K562 (cell line): ENCODE data around the gene ZNF181. TPM values are rescaled to one million over a fixed set of nuclear protein-coding genes. Genes with fewer than 3 reads are reported as not detected.
A peak's percentile ranks its signal among the peaks of the same experiment; 100 is the strongest.

Experiments
- ATAC-seq: fragments of 200-7000 bp; cut with Tn5 transposase; 3 replicates; pipeline ENCODE4 v1.9.1; 2020; ENCODE audit warnings: moderate library complexity
- Bru-seq: library from RNA; stranded (reverse); fragments of 400-500 nt; gene quantifications from one replicate; lab custom pipeline; 2021; lab: Mats Ljungman, UMichigan
- BruChase-seq, 2 experiments: library from RNA; stranded (reverse); fragments of 400-500 nt; gene quantifications; one replicate each; lab custom pipeline; 2021; lab: Mats Ljungman, UMichigan
- BruUV-seq: library from RNA; stranded (reverse); fragments of 400-500 nt; replicated peaks from 2 replicates; lab custom pipeline; 2021; lab: Mats Ljungman, UMichigan
- CTCF ChIA-PET: fragments of 300-600 bp; formaldehyde crosslinking; extraction: SDS; loops from one replicate; lab custom pipeline; 2021; ENCODE audit warnings: low intra/inter-chr PET ratio; lab: Yijun Ruan, JAX
- POLR2A ChIA-PET: fragments of 300-600, 350-650 bp; sonication (Branson Sonifier 250); formaldehyde crosslinking; extraction: SDS; loops from one replicate; lab custom pipeline; 2021; ENCODE audit warnings: antibody characterized with exemption, inconsistent platforms; lab: Yijun Ruan, JAX
- DNase-seq, 4 experiments: peaks; one replicate each; pipeline versions ENCODE4 v3.0.0 to v3.0.0-alpha.2; 2011 to 2018; ENCODE audit warnings: low spot score in 3 of 4, mixed read lengths in 3 of 4; ENCODE audit errors: extremely low read depth in 1 of 4
- FAIRE-seq: peaks from 2 replicates; lab custom pipeline; 2011; peaks lifted over from hg19 to GRCh38; lab: Jason Lieb, UNC
- H2AFZ ChIP-seq: 2 replicates; pipeline ENCODE4 v1.6.0; 2011; ENCODE audit warnings: low read depth, low read length, control low read depth, inconsistent platforms
- H3K27ac ChIP-seq: fragments of 200-600 bp; 3 replicates; pipeline ENCODE4 v1.8.0; 2011; ENCODE audit warnings: low read depth, mild to moderate bottlenecking, control low read depth, inconsistent platforms, low read length, moderate library complexity, mixed read lengths; ENCODE audit errors: extremely low read depth
- H3K27me3 ChIP-seq, 2 experiments: fragments of 300-600 bp in 1 of 2; 2 replicates in 1 of 2; 3 replicates in 1 of 2; pipeline versions ENCODE4 v1.6.0 to v1.8.0; 2011; ENCODE audit warnings: inconsistent platforms in 2 of 2, low read length in 2 of 2, mild to moderate bottlenecking in 1 of 2, mixed read lengths in 1 of 2, moderate library complexity in 1 of 2; ENCODE audit not compliant: control insufficient read depth in 2 of 2, insufficient read depth in 2 of 2
- H3K36me3 ChIP-seq: fragments of 300-600 bp; 3 replicates; pipeline ENCODE4 v1.8.0; 2011; ENCODE audit warnings: mild to moderate bottlenecking, low read length, inconsistent platforms; ENCODE audit not compliant: control insufficient read depth, insufficient read depth
- H3K4me1 ChIP-seq, 2 experiments: fragments of 200-600 bp in 1 of 2; replicated peaks in 1 of 2; 2 replicates in 1 of 2; 3 replicates in 1 of 2; pipeline versions ENCODE4 v1.5.1 to v1.8.0; 2011; ENCODE audit warnings: inconsistent platforms in 2 of 2, low read length in 2 of 2, mild to moderate bottlenecking in 1 of 2, mixed read lengths in 1 of 2, moderate library complexity in 1 of 2; ENCODE audit not compliant: control insufficient read depth in 2 of 2, insufficient read depth in 2 of 2
- H3K4me2 ChIP-seq: 2 replicates; pipeline ENCODE4 v1.6.1; 2011; ENCODE audit warnings: low read length, control low read depth, inconsistent platforms, mixed read lengths; ENCODE audit not compliant: insufficient read depth
- H3K4me3 ChIP-seq: fragments of 200-600 bp; sonication (generic), shearing (Covaris generic); 2 replicates; pipeline ENCODE4 v1.5.1; 2016; ENCODE audit warnings: control low read depth, inconsistent platforms
- H3K79me2 ChIP-seq: fragments of 200-600 bp; 3 replicates; pipeline ENCODE4 v1.8.0; 2011; ENCODE audit warnings: low read length, inconsistent platforms; ENCODE audit not compliant: control insufficient read depth, insufficient read depth
- H3K9ac ChIP-seq, 2 experiments: 2 replicates each; pipeline versions ENCODE4 v1.6.0 to v1.6.1; 2011; ENCODE audit warnings: low read depth in 2 of 2, low read length in 2 of 2, control low read depth in 1 of 2, inconsistent platforms in 1 of 2, mild to moderate bottlenecking in 1 of 2, mixed read lengths in 1 of 2; ENCODE audit not compliant: insufficient read depth in 1 of 2
- H3K9me1 ChIP-seq: one replicate; pipeline ENCODE4 v1.6.0; 2011; ENCODE audit warnings: inconsistent platforms, mild to moderate bottlenecking, low read length, moderate library complexity; ENCODE audit not compliant: control insufficient read depth, insufficient read depth
- H3K9me3 ChIP-seq: replicated peaks from 2 replicates; pipeline ENCODE4 v1.5.1; 2011; ENCODE audit warnings: low read depth, low read length, inconsistent platforms; ENCODE audit not compliant: control insufficient read depth, insufficient read depth
- H4K20me1 ChIP-seq: replicated peaks from 2 replicates; pipeline ENCODE4 v1.6.1; 2011; ENCODE audit warnings: low read length, inconsistent platforms, mixed read lengths; ENCODE audit not compliant: control insufficient read depth, insufficient read depth
- CCNT2 ChIP-seq: IDR thresholded peaks from 2 replicates; pipeline ENCODE4 v1.6.1; 2011; ENCODE audit warnings: borderline replicate concordance, low read depth, mild to moderate bottlenecking, moderate library complexity, mixed read lengths, low read length; ENCODE audit not compliant: insufficient read length; ENCODE audit errors: extremely low read depth
- NRF1 ChIP-seq, 2 experiments: fragments of 450-650 bp; IDR thresholded peaks in 1 of 2; conservative IDR thresholded peaks in 1 of 2; 2 replicates each; pipeline ENCODE4 v1.6.1; 2014; ENCODE audit warnings: mild to moderate bottlenecking in 2 of 2
- POLR2A ChIP-seq: fragments of 450-650 bp; conservative IDR thresholded peaks from 2 replicates; pipeline ENCODE4 v1.6.1; 2016
- POLR3A ChIP-seq: IDR thresholded peaks from 2 replicates; pipeline ENCODE4 v1.6.1; 2011; ENCODE audit warnings: borderline replicate concordance, mild to moderate bottlenecking, moderate library complexity; ENCODE audit not compliant: insufficient read length, insufficient read depth; ENCODE audit errors: extremely low read depth
- RCOR1 ChIP-seq, 2 experiments: IDR thresholded peaks; 2 replicates each; pipeline ENCODE4 v1.6.1; 2012; ENCODE audit warnings: low read depth in 2 of 2, low read length in 2 of 2, borderline replicate concordance in 1 of 2, improper control_type of control experiment in 1 of 2
- SETDB1 ChIP-seq: IDR thresholded peaks from one replicate; pipeline ENCODE4 v1.6.1; 2012; ENCODE audit warnings: low read length, control low read depth, inconsistent platforms
- SIX5 ChIP-seq, 2 experiments: IDR thresholded peaks; 2 replicates each; pipeline ENCODE4 v1.6.1; 2011; ENCODE audit warnings: low read length in 2 of 2, borderline replicate concordance in 1 of 2, low read depth in 1 of 2, mild to moderate bottlenecking in 1 of 2, moderate library complexity in 1 of 2; ENCODE audit not compliant: insufficient read depth in 1 of 2
- STAG1 ChIP-seq: sonication (generic); formaldehyde crosslinking; IDR thresholded peaks from 2 replicates; pipeline ENCODE4 v1.5.0; 2020; ENCODE audit warnings: missing genetic modification reagents, borderline replicate concordance
- WGBS: fragments of 100-300 bp; shearing (Covaris generic); methylation state at CpG from one replicate; pipeline ENCODE4 v1.1.6; 2016; ENCODE audit warnings: low coverage, mixed read lengths; ENCODE audit not compliant: insufficient coverage; ENCODE audit errors: missing lambda C conversion rate; 5-methylcytosine and 5-hydroxymethylcytosine counted together
- in situ Hi-C: fragments of 300-500 bp; cut with MboI; formaldehyde crosslinking; loops from 4 replicates; pipeline ENCODE4 v1.15.0; 2018; ENCODE audit warnings: inconsistent platforms, mixed read lengths
- intact Hi-C: fragments of 100-400 bp; cut with micrococcal nuclease; formaldehyde crosslinking; loops from 2 replicates; pipeline ENCODE4 v1.14.2; 2022
- long read RNA-seq, 3 experiments: library from polyadenylated mRNA in 2 of 3; library from RNA in 1 of 3; unstranded in 2 of 3; stranded (forward) in 1 of 3; transcript quantifications; one replicate each; pipeline ENCODE4 v2.0.0, GENCODE V29; 2019 to 2022
- polyA minus RNA-seq, 3 experiments: library from RNA; depleted of rRNA, polyadenylated mRNA; stranded (reverse); fragments of >200 nt; gene quantifications; 2 replicates each; pipeline ENCODE4 v1.2.3, GENCODE V29; 2011
- polyA plus RNA-seq, 8 experiments: library from polyadenylated mRNA; depleted of rRNA in 4 of 8; stranded (reverse) in 5 of 8; unstranded in 3 of 8; fragments of >200 nt; fragmentation: Nextera tagmentation in 2 of 8; fragmentation: Illumina TruSeq in 1 of 8; extraction: Ambion mirVana in 2 of 8; extraction: Trizol in 1 of 8; gene quantifications; 2 replicates each; pipeline versions ENCODE4 v1.2.1 to v1.2.3, GENCODE V29; 2011 to 2014; ENCODE audit warnings: inconsistent platforms in 1 of 8, missing spikeins in 1 of 8
- total RNA-seq, 7 experiments: library from RNA; depleted of rRNA in 6 of 7; stranded (reverse); fragments of >200 nt in 6 of 7; fragmentation: Illumina TruSeq in 2 of 7; extraction: Trizol in 2 of 7; gene quantifications; 2 replicates each; pipeline versions ENCODE4 v1.2.1 to v1.2.3, GENCODE V29; 2011 to 2021; ENCODE audit warnings: low replicate concordance in 1 of 7
- TF ChIP-seq, protein P1 (sequence below): sonication (generic); formaldehyde crosslinking; IDR thresholded peaks from 2 replicates; pipeline ENCODE4 v1.8.0; 2023; ENCODE audit warnings: mild to moderate bottlenecking, missing genetic modification reagents
- TF ChIP-seq, protein P2 (sequence below): fragments of 250-450 bp; sonication (Bioruptor Pico); IDR thresholded peaks from 2 replicates; pipeline ENCODE4 v1.8.0; 2021; ENCODE audit warnings: moderate library complexity, mild to moderate bottlenecking, inconsistent platforms

Gene ZNF181
- 4.5 and 12.5 TPM in 2 replicates for total RNA-seq (2011; cell fraction: chromatin; rRNA removed; ENCODE audit: low replicate concordance)
- total RNA-seq (2011; cell fraction: nucleolus; rRNA removed) = 5.5 and 6.7 TPM in 2 replicates
- 6.6 and 6.7 TPM in 2 replicates for total RNA-seq (2011; cell fraction: nucleoplasm; rRNA removed)
- 8.4 and 13.6 TPM in 2 replicates for total RNA-seq (2014; rRNA removed)
- total RNA-seq (2014; rRNA removed; fragmentation: Illumina TruSeq; extraction: Trizol) = 12.5 and 12.6 TPM in 2 replicates
- 11.5 and 12.1 TPM in 2 replicates for total RNA-seq (2015; rRNA removed; fragmentation: Illumina TruSeq; extraction: Trizol)
- total RNA-seq (2021) = 9.4 and 10.1 TPM in 2 replicates
- polyA plus RNA-seq (2011; rRNA removed) = 10.1 and 14.3 TPM in 2 replicates
- 4.5 and 4.6 TPM in 2 replicates for polyA plus RNA-seq (2011; cell fraction: cytosol; rRNA removed)
- polyA plus RNA-seq (2011; cell fraction: nucleus; rRNA removed) = 9.1 and 13.9 TPM in 2 replicates
- polyA plus RNA-seq (2012) = 6.5 and 7.3 TPM in 2 replicates
- 11.7 and 11.8 TPM in 2 replicates for polyA plus RNA-seq (2014; fragmentation: Illumina TruSeq; extraction: Trizol)
- polyA plus RNA-seq (2014; fragmentation: Nextera tagmentation; extraction: Ambion mirVana) = 1 to 10 TPM; 4.3 to 6.9 TPM
- polyA plus RNA-seq (2014; rRNA removed) = 14.1 and 20.3 TPM in 2 replicates
- 9.9 and 13.2 TPM in 2 replicates for polyA minus RNA-seq (2011; rRNA and poly(A)+ RNA removed)
- 3.4 and 3.8 TPM in 2 replicates for polyA minus RNA-seq (2011; cell fraction: cytosol; rRNA and poly(A)+ RNA removed)
- 10.5 and 16.2 TPM in 2 replicates for polyA minus RNA-seq (2011; cell fraction: nucleus; rRNA and poly(A)+ RNA removed)
- Bru-seq, nascent RNA = percentile 69 among the genes with signal in this experiment
- BruChase-seq, experiment 1, labeled RNA remaining after a 2-hour chase = percentile 60 among the genes with signal in this experiment
- BruChase-seq, experiment 2, labeled RNA remaining after a 6-hour chase = percentile 55 among the genes with signal in this experiment
- long read RNA-seq, experiment 1, full-length matches to known transcripts = 8 of 27 reads
- long read RNA-seq, experiment 1, partial matches to known transcripts = 1 of 27 reads
- long read RNA-seq, experiment 1, other reads (novel, unspliced or antisense) = 18 of 27 reads
- long read RNA-seq, experiment 2, full-length matches to known transcripts = 1 of 8 reads
- long read RNA-seq, experiment 2, partial matches to known transcripts = 0 of 8 reads
- long read RNA-seq, experiment 2, other reads (novel, unspliced or antisense) = 7 of 8 reads
- long read RNA-seq, experiment 3, partial matches to known transcripts = 0 of 6 reads
- long read RNA-seq, experiment 3, other reads (novel, unspliced or antisense) = 5 of 6 reads

DNA sequence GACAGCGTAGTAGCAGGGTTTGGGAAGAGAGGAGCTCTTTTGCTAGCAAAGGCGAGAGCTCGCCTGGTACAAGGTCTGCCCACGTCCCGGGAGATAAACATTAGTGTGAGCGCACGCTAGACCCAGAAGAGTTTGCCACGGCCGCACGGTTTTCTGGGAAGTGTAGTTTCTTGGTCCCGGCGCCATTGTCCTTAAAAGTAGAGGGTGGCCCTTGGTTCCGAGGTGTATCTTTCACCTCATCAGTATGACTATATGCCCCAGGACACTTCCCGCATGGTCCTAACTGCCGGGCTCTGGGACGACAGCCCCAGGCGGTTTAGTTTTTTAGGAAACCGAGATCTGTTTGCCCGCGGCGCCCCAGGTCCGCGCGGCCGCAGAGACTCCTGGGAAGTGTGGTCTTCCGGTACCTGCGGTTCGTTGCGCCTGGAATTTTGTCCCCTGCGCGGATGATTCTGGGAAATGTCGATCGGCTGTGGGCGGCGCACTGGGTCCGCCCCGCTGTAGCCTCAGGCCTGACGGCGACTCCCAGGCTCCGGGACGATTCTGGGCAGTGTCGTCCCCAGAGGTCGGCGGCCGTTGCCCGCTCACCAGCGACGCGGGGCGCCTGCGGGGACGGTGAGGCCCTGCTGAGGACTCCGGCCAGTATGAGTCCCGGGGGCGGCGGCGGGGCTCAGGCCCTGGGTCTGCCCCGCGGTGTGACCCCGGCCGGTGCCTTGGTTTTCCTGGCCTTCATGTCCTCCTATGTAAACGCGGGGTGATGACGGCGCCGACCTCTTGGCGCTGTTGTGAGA lies at the start of gene ZNF181:
TSS of gene ZNF181 (plus strand) at position 498 of the 791 bp plus-strand sequence. CDS start 795 bp downstream, outside the sequence.
- ChIA-PET POLR2A (interaction anchor here (1.0 kb wide), 1 partner anchor 632 kb away, joined by 3 read pairs; no protein-coding TSS in a partner anchor), CTCF (interaction anchor here (1.0 kb wide), 1 partner anchor 279 kb away, joined by 3 read pairs; no protein-coding TSS in a partner anchor)
- peak; percentile 86 to 94 (median 90) for DNase-seq
- peak within 1 kb of the TSS; percentile 52 for H3K4me3 ChIP-seq
- peak within 1 kb of the TSS; percentile 86 to 93 for H3K9ac ChIP-seq
- in situ Hi-C loops (no loop called here), intact Hi-C loops (loop anchor here (2.0 kb wide), 1 partner anchor 279 kb away; no protein-coding TSS in a partner anchor)
- peak within 1 kb of the TSS; percentile 93 for H3K27ac ChIP-seq
- under 1% methylated on average over 64 of the region's 67 CpGs for WGBS
- H3K36me3 ChIP-seq = peaks cover 12% of the 10 kb centered on the region; the same call in 2 of the 3 replicates
- H3K9me1 ChIP-seq = peaks cover 6% of the 10 kb centered on the region
- no peaks in the 10 kb centered on the region for H3K9me3 ChIP-seq
- peaks cover 30 to 35% of the 10 kb centered on the region in 2 experiments for H3K4me1 ChIP-seq
- H3K27me3 ChIP-seq = no peaks in the 10 kb centered on the region
- BruUV-seq = no TSS peak
- H4K20me1 ChIP-seq = no peaks in the 10 kb centered on the region
- peak; percentile 93 for FAIRE-seq
- H3K79me2 ChIP-seq = peaks cover 22% of the 10 kb centered on the region; the same call in 2 of the 3 replicates
- ATAC-seq = peak; percentile 92
- H3K4me2 ChIP-seq = peak within 1 kb of the TSS; percentile 98
- peak within 1 kb of the TSS; percentile 94 for H2AFZ ChIP-seq
- peak; percentile 65 for TF ChIP-seq CCNT2
- no peak for TF ChIP-seq STAG1 (CRISPR knock-in tag)
- no peak for TF ChIP-seq SETDB1
- peak; percentile 43 to 67 for TF ChIP-seq SIX5 (IDR thresholded peaks at IDR 0.05; ENCODE audit: borderline replicate concordance in 1 of 2, insufficient read depth in 1 of 2, low read depth in 1 of 2, low read length in 2 of 2)
- TF ChIP-seq, protein P1, sequence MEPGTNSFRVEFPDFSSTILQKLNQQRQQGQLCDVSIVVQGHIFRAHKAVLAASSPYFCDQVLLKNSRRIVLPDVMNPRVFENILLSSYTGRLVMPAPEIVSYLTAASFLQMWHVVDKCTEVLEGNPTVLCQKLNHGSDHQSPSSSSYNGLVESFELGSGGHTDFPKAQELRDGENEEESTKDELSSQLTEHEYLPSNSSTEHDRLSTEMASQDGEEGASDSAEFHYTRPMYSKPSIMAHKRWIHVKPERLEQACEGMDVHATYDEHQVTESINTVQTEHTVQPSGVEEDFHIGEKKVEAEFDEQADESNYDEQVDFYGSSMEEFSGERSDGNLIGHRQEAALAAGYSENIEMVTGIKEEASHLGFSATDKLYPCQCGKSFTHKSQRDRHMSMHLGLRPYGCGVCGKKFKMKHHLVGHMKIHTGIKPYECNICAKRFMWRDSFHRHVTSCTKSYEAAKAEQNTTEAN = no peak
- TF ChIP-seq POLR2A = peak; percentile 95
- TF ChIP-seq, protein P2, sequence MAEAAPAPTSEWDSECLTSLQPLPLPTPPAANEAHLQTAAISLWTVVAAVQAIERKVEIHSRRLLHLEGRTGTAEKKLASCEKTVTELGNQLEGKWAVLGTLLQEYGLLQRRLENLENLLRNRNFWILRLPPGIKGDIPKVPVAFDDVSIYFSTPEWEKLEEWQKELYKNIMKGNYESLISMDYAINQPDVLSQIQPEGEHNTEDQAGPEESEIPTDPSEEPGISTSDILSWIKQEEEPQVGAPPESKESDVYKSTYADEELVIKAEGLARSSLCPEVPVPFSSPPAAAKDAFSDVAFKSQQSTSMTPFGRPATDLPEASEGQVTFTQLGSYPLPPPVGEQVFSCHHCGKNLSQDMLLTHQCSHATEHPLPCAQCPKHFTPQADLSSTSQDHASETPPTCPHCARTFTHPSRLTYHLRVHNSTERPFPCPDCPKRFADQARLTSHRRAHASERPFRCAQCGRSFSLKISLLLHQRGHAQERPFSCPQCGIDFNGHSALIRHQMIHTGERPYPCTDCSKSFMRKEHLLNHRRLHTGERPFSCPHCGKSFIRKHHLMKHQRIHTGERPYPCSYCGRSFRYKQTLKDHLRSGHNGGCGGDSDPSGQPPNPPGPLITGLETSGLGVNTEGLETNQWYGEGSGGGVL (CRISPR knock-in tag) = no peak
- no peak for TF ChIP-seq POLR3A
- peak; percentile 83 to 85 for TF ChIP-seq NRF1 (conservative IDR thresholded peaks at IDR 0.05 in 1 of 2, IDR thresholded peaks at IDR 0.05 in 1 of 2)
- TF ChIP-seq RCOR1 (IDR thresholded peaks at IDR 0.05; ENCODE audit: borderline replicate concordance in 1 of 2, low read depth in 2 of 2, low read length in 2 of 2) = peak in 1 of 2 experiments; percentile 28; a peak in 1 of 4 replicates
